H9 (cell line): ENCODE results near the gene SLC24A3. TPM values are rescaled to one million over a fixed set of nuclear protein-coding genes. Genes with fewer than 3 reads are reported as not detected.

ENCODE experiments used
- DNase-seq: peaks from one replicate; pipeline ENCODE4 v3.0.0-alpha.2; 2017
- H2AFZ ChIP-seq: one replicate; pipeline ENCODE4 v1.6.1; 2013; ENCODE audit warnings: mild to moderate bottlenecking, low read length, control low read depth, moderate library complexity
- H2AK5ac ChIP-seq: 2 replicates; pipeline ENCODE4 v1.6.1; 2013; ENCODE audit warnings: low read length, control low read depth, mixed read lengths; ENCODE audit not compliant: insufficient read length
- H2BK120ac ChIP-seq: one replicate; pipeline ENCODE4 v1.6.1; 2013; ENCODE audit warnings: low read depth, mild to moderate bottlenecking, low read length, control low read depth, inconsistent platforms; ENCODE audit not compliant: poor library complexity, severe bottlenecking
- H2BK12ac ChIP-seq: 2 replicates; pipeline ENCODE4 v1.6.1; 2013; ENCODE audit warnings: low read length, control low read depth, mixed read lengths, low read depth; ENCODE audit not compliant: insufficient read length
- H2BK15ac ChIP-seq: 2 replicates; pipeline ENCODE4 v1.6.1; 2013; ENCODE audit warnings: low read depth, low read length, control low read depth
- H2BK20ac ChIP-seq: one replicate; pipeline ENCODE4 v1.6.1; 2013; ENCODE audit warnings: low read depth, mild to moderate bottlenecking, low read length, control low read depth, inconsistent platforms; ENCODE audit not compliant: poor library complexity, severe bottlenecking
- H2BK5ac ChIP-seq: 2 replicates; pipeline ENCODE4 v1.6.1; 2013; ENCODE audit warnings: low read length, control low read depth, mixed read lengths; ENCODE audit not compliant: insufficient read length
- H3K14ac ChIP-seq: 2 replicates; pipeline ENCODE4 v1.6.1; 2013; ENCODE audit warnings: low read length, control low read depth; ENCODE audit not compliant: insufficient read depth
- H3K18ac ChIP-seq: 2 replicates; pipeline ENCODE4 v1.6.1; 2013; ENCODE audit warnings: low read depth, mild to moderate bottlenecking, mixed read lengths, low read length, control low read depth; ENCODE audit not compliant: insufficient read length
- H3K23ac ChIP-seq: 2 replicates; pipeline ENCODE4 v1.6.1; 2013; ENCODE audit warnings: low read length, control low read depth, mixed read lengths, low read depth; ENCODE audit not compliant: insufficient read length
- H3K23me2 ChIP-seq: 2 replicates; pipeline ENCODE4 v1.6.1; 2013; ENCODE audit warnings: low read depth, mild to moderate bottlenecking, mixed read lengths, low read length, control low read depth; ENCODE audit not compliant: insufficient read length, poor library complexity, severe bottlenecking
- H3K27ac ChIP-seq: 2 replicates; pipeline ENCODE4 v1.5.1; 2013; ENCODE audit warnings: low read length, control low read depth, mixed read lengths, low read depth; ENCODE audit not compliant: insufficient read length
- H3K27me3 ChIP-seq: 2 replicates; pipeline ENCODE4 v1.6.1; 2013; ENCODE audit warnings: low read length, control low read depth, inconsistent platforms; ENCODE audit not compliant: insufficient read depth
- H3K4ac ChIP-seq: 2 replicates; pipeline ENCODE4 v1.6.1; 2013; ENCODE audit warnings: low read depth, mild to moderate bottlenecking, control low read depth, inconsistent platforms, low read length, moderate library complexity
- H3K4me1 ChIP-seq: 2 replicates; pipeline ENCODE4 v1.6.1; 2013; ENCODE audit warnings: low read length, control low read depth, inconsistent platforms; ENCODE audit not compliant: insufficient read depth
- H3K4me2 ChIP-seq: 2 replicates; pipeline ENCODE4 v1.6.1; 2013; ENCODE audit warnings: low read length, control low read depth, mixed read lengths; ENCODE audit not compliant: insufficient read length, insufficient read depth
- H3K56ac ChIP-seq: 2 replicates; pipeline ENCODE4 v1.6.1; 2013; ENCODE audit warnings: low read depth, mild to moderate bottlenecking, mixed read lengths, low read length, control low read depth; ENCODE audit not compliant: insufficient read length
- H3K79me1 ChIP-seq: 2 replicates; pipeline ENCODE4 v1.6.1; 2013; ENCODE audit warnings: low read depth, mild to moderate bottlenecking, moderate library complexity, low read length, control low read depth, inconsistent platforms; ENCODE audit not compliant: insufficient read depth, poor library complexity, severe bottlenecking
- H3K79me2 ChIP-seq: 2 replicates; pipeline ENCODE4 v1.6.1; 2013; ENCODE audit warnings: low read length, control low read depth, inconsistent platforms; ENCODE audit not compliant: insufficient read depth
- H3K9ac ChIP-seq: 2 replicates; pipeline ENCODE4 v1.6.1; 2013; ENCODE audit warnings: low read length, control low read depth, mixed read lengths; ENCODE audit not compliant: insufficient read length; ENCODE audit errors: extremely low read depth
- H3K9me3 ChIP-seq: one replicate; pipeline ENCODE4 v1.6.1; 2013; ENCODE audit warnings: low read depth, low read length, inconsistent platforms; ENCODE audit not compliant: control insufficient read depth
- H3T11ph ChIP-seq: one replicate; pipeline ENCODE4 v1.6.1; 2013; ENCODE audit warnings: mild to moderate bottlenecking, low read length, control low read depth, inconsistent platforms
- H4K20me1 ChIP-seq: one replicate; pipeline ENCODE4 v1.6.1; 2013; ENCODE audit not compliant: control insufficient read depth, insufficient read length, insufficient read depth
- H4K5ac ChIP-seq: 2 replicates; pipeline ENCODE4 v1.6.1; 2013; ENCODE audit warnings: low read depth, mild to moderate bottlenecking, mixed read lengths, low read length, control low read depth; ENCODE audit not compliant: insufficient read length
- H4K8ac ChIP-seq: replicated peaks from 2 replicates; pipeline ENCODE4 v1.6.1; 2013; ENCODE audit warnings: low read length, control low read depth, mixed read lengths, low read depth; ENCODE audit not compliant: insufficient read length
- H4K91ac ChIP-seq: 2 replicates; pipeline ENCODE4 v1.6.1; 2013; ENCODE audit warnings: low read depth, mild to moderate bottlenecking, moderate library complexity, mixed read lengths, low read length, control low read depth; ENCODE audit not compliant: insufficient read length
- H3K27ac Mint-ChIP-seq, 3 experiments: 2 replicates in 2 of 3; 3 replicates in 1 of 3; pipeline ENCODE4 v1.8.0; 2020 to 2021; ENCODE audit warnings: mixed read lengths in 3 of 3, mild to moderate bottlenecking in 1 of 3, moderate library complexity in 1 of 3
- H3K27me3 Mint-ChIP-seq: 2 replicates; pipeline ENCODE4 v1.8.0; 2021; ENCODE audit warnings: low read depth, mild to moderate bottlenecking, moderate library complexity, mixed read lengths
- H3K36me3 Mint-ChIP-seq, 3 experiments: 2 replicates in 2 of 3; 3 replicates in 1 of 3; pipeline ENCODE4 v1.8.0; 2020 to 2021; ENCODE audit warnings: low read depth in 3 of 3, mixed read lengths in 3 of 3; ENCODE audit not compliant: insufficient read depth in 1 of 3
- H3K4me1 Mint-ChIP-seq, 2 experiments: 2 replicates each; pipeline ENCODE4 v1.8.0; 2020; ENCODE audit warnings: mixed read lengths in 2 of 2
- H3K4me3 Mint-ChIP-seq, 2 experiments: 2 replicates in 1 of 2; 3 replicates in 1 of 2; pipeline ENCODE4 v1.8.0; 2020 to 2021; ENCODE audit warnings: mild to moderate bottlenecking in 2 of 2, mixed read lengths in 2 of 2, moderate library complexity in 1 of 2
- H3K9me3 Mint-ChIP-seq, 2 experiments: 2 replicates in 1 of 2; 3 replicates in 1 of 2; pipeline ENCODE4 v1.8.0; 2020; ENCODE audit warnings: mild to moderate bottlenecking in 2 of 2, mixed read lengths in 2 of 2, moderate library complexity in 1 of 2
- WGBS: extraction: QIAGEN DNeasy Blood & Tissue Kit; methylation state at CpG from one replicate; pipeline ENCODE4 v1.1.7; 2013; ENCODE audit warnings: missing lambda C conversion rate, low lambda C conversion rate, mixed read lengths; ENCODE audit not compliant: insufficient read length; ENCODE audit errors: extremely low coverage; 5-methylcytosine and 5-hydroxymethylcytosine counted together
- total RNA-seq: library from RNA; stranded (reverse); gene quantifications from 2 replicates; pipeline ENCODE4 v1.2.1, GENCODE V29; 2021
- TF ChIP-seq, protein P1 (sequence below): fragments of 200-600 bp; sonication (generic); conservative IDR thresholded peaks from 3 replicates; pipeline ENCODE4 v1.8.0; 2021; ENCODE audit warnings: antibody characterized with exemption, mild to moderate bottlenecking

The SLC24A3 gene
- total RNA-seq, 1 experiment from 2014 or later = 0.83 TPM

- H3K27me3 Mint-ChIP-seq = peaks cover 3% of the 10 kb centered on the region
- H3K23me2 ChIP-seq = no peaks in the 10 kb centered on the region
- H4K5ac ChIP-seq = no peak overlapping the region
- no peak overlapping the region for H3K27ac Mint-ChIP-seq
- no peak overlapping the region for H4K91ac ChIP-seq
- H3K56ac ChIP-seq = no peak overlapping the region
- H3K79me1 ChIP-seq = no peaks in the 10 kb centered on the region
- H3K79me2 ChIP-seq = no peaks in the 10 kb centered on the region
- no peak overlapping the region for H3K4me3 Mint-ChIP-seq
- H2BK20ac ChIP-seq = no peak overlapping the region
- no peak for DNase-seq
- no peak overlapping the region for H2BK12ac ChIP-seq
- H2AK5ac ChIP-seq = no peak overlapping the region
- H3K36me3 Mint-ChIP-seq = peaks cover 0 to 4% (median 0%) of the 10 kb centered on the region in 3 experiments; a peak in 2 of 7 replicates
- no peak overlapping the region for H4K8ac ChIP-seq
- H3K23ac ChIP-seq = no peak overlapping the region
- no peak overlapping the region for H2BK5ac ChIP-seq
- no peak overlapping the region for H3K14ac ChIP-seq
- no peak overlapping the region for H3K27ac ChIP-seq
- H2BK120ac ChIP-seq = no peak overlapping the region
- no CpG with 5 or more reads among the region's 12 CpGs for WGBS
- H3K9ac ChIP-seq = no peak overlapping the region
- peaks cover 0 to 4% of the 10 kb centered on the region in 2 experiments; a peak in 1 of 5 replicates for H3K9me3 Mint-ChIP-seq
- no peak overlapping the region for H3K18ac ChIP-seq
- H2BK15ac ChIP-seq = no peak overlapping the region
- H3K4ac ChIP-seq = no peak overlapping the region
- TF ChIP-seq, protein P1, sequence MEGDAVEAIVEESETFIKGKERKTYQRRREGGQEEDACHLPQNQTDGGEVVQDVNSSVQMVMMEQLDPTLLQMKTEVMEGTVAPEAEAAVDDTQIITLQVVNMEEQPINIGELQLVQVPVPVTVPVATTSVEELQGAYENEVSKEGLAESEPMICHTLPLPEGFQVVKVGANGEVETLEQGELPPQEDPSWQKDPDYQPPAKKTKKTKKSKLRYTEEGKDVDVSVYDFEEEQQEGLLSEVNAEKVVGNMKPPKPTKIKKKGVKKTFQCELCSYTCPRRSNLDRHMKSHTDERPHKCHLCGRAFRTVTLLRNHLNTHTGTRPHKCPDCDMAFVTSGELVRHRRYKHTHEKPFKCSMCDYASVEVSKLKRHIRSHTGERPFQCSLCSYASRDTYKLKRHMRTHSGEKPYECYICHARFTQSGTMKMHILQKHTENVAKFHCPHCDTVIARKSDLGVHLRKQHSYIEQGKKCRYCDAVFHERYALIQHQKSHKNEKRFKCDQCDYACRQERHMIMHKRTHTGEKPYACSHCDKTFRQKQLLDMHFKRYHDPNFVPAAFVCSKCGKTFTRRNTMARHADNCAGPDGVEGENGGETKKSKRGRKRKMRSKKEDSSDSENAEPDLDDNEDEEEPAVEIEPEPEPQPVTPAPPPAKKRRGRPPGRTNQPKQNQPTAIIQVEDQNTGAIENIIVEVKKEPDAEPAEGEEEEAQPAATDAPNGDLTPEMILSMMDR = no peak
- no peaks in the 10 kb centered on the region for H3K9me3 ChIP-seq
- no peak overlapping the region for H3K4me2 ChIP-seq
- H2AFZ ChIP-seq = no peak overlapping the region
- no peaks in the 10 kb centered on the region for H4K20me1 ChIP-seq
- H3T11ph ChIP-seq = no peak overlapping the region
- H3K4me1 ChIP-seq = no peaks in the 10 kb centered on the region
- H3K4me1 Mint-ChIP-seq = no peaks in the 10 kb centered on the region
- no peaks in the 10 kb centered on the region for H3K27me3 ChIP-seq
These were observed 20.8 kb downstream of the SLC24A3 start for GRCh38 chr20:19232997-19233794.
